ENCODE results near the gene TIMM17A. TPM values are rescaled to one million over a fixed set of nuclear protein-coding genes. Genes with fewer than 3 reads are reported as not detected.
A peak's percentile ranks its signal among the peaks of the same experiment; 100 is the strongest.

The TIMM17A gene
- total RNA-seq, 1 experiment from 2014 or later, result 60.4 TPM

DNA sequence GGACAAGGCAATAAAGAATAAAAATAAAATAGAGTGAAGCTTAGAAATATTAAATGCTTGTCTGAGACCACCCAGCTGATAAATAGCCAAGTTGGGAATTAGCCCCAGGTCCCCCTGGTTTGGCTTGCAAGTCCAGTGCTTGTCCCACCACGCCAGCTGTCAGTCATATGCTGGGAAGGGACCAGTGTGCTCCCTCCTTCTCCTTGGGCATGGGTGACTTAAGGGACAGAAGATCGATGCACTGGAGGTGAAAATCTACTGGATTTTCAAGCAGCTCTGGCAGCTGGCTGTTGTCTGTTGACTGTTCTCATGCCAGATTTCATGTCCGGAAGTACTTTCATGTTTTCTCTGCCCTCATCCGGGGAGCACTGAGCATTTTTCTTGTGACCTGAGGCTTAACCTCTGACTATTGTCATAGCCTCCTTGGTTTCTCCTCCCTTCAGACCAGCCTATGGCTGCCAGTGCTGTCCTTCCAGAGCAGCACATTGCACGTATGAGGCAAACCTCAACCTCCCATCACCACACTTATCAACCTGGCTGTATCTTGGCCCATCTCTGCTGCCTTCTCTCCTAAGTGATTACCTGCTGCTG, 21.4 kb upstream of the TIMM17A start:
- TF ChIP-seq, protein P1, sequence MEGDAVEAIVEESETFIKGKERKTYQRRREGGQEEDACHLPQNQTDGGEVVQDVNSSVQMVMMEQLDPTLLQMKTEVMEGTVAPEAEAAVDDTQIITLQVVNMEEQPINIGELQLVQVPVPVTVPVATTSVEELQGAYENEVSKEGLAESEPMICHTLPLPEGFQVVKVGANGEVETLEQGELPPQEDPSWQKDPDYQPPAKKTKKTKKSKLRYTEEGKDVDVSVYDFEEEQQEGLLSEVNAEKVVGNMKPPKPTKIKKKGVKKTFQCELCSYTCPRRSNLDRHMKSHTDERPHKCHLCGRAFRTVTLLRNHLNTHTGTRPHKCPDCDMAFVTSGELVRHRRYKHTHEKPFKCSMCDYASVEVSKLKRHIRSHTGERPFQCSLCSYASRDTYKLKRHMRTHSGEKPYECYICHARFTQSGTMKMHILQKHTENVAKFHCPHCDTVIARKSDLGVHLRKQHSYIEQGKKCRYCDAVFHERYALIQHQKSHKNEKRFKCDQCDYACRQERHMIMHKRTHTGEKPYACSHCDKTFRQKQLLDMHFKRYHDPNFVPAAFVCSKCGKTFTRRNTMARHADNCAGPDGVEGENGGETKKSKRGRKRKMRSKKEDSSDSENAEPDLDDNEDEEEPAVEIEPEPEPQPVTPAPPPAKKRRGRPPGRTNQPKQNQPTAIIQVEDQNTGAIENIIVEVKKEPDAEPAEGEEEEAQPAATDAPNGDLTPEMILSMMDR (conservative IDR thresholded peaks at IDR 0.05), result no peak
- no peak for TF ChIP-seq EZH2 (IDR thresholded peaks at IDR 0.05; ENCODE audit: low read depth)
- Histone ChIP-seq H3K27ac (no peak overlapping the region), H4K20me1 (ENCODE audit: insufficient read depth) (no peaks in the 10 kb centered on the region), H3K79me2 (ENCODE audit: low read depth) (no peaks in the 10 kb centered on the region), H3K4me2 (no peak overlapping the region), H3K4me1 (replicated peaks; ENCODE audit: insufficient read depth) (peaks cover 24% of the 10 kb centered on the region), H2AFZ (no peak overlapping the region), H3K27me3 (ENCODE audit: insufficient read depth, low read depth) (no peaks in the 10 kb centered on the region), H3K36me3 (ENCODE audit: low read depth) (no peaks in the 10 kb centered on the region), H3F3A (ENCODE audit: insufficient read depth, low read depth) (peaks cover 7% of the 10 kb centered on the region; the same call in 1 of the 2 replicates), H3K9me3 (ENCODE audit: insufficient read depth, low read depth) (no peaks in the 10 kb centered on the region), H3K4me3 (no peak overlapping the region), H3K9me2 (ENCODE audit: insufficient read depth) (no peaks in the 10 kb centered on the region)
- BruUV-seq (replicated peaks), result no TSS peak
- intact Hi-C loops (cut with micrococcal nuclease; ENCODE audit: unreplicated experiment), result no loop called here
- CTCF ChIA-PET, result no interaction called here
- POLR2A ChIA-PET (ENCODE audit: unreplicated experiment), result no interaction called here
- no peak for DNase-seq

DNA sequence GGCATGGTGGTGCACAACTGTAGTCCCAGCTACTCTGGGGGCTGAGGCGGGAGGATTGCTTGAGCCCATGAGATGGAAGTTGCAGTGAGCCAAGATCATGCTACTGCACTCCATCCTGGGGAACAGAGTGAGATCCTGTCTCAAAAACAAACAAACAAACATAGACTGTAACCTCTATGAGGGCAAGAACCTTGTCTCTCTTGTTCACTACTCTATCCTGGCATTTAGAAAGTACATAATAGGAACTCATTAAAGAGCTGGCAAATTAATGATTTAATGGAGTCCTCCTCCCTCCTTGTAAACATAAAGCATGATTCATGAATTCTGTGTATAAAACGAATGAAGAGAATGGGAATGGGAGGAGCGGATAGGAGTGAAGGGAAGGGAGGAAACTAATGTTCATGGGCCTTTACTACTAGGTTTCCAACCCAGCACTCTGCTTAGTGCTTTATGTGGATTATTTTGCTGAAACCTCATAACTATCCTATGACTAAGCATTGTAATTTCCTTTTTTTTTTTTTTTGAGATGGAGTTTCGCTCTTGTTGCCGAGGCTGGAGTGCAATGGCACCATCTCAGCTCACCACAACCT, 17.6 kb upstream of the TIMM17A start:
- Histone ChIP-seq H3K4me3 (no peak overlapping the region), H4K20me1 (ENCODE audit: insufficient read depth) (no peaks in the 10 kb centered on the region), H3K79me2 (ENCODE audit: low read depth) (no peaks in the 10 kb centered on the region), H3K9me2 (ENCODE audit: insufficient read depth) (no peaks in the 10 kb centered on the region), H2AFZ (no peak overlapping the region), H3K27ac (peak overlapping the region; percentile 62), H3K9me3 (ENCODE audit: insufficient read depth, low read depth) (no peaks in the 10 kb centered on the region), H3K4me2 (0 out of 2 replicates have a peak overlapping the region, but pooled peaks have one; percentile 2), H3K36me3 (ENCODE audit: low read depth) (no peaks in the 10 kb centered on the region), H3K4me1 (replicated peaks; ENCODE audit: insufficient read depth) (peaks cover 27% of the 10 kb centered on the region), H3K27me3 (ENCODE audit: insufficient read depth, low read depth) (no peaks in the 10 kb centered on the region), H3F3A (ENCODE audit: insufficient read depth, low read depth) (peaks cover 3% of the 10 kb centered on the region; the same call in 1 of the 2 replicates)
- ChIA-PET POLR2A (ENCODE audit: unreplicated experiment) (no interaction called here), CTCF (interaction anchor here (0.7 kb wide), 1 partner anchor 42 kb away, joined by 12 read pairs; no protein-coding TSS in a partner anchor)
- intact Hi-C loops (cut with micrococcal nuclease; ENCODE audit: unreplicated experiment), result loop anchor here (1.0 kb wide), 1 partner anchor 20 kb away; no protein-coding TSS in a partner anchor
- TF ChIP-seq EZH2 (IDR thresholded peaks at IDR 0.05; ENCODE audit: low read depth), result no peak
- TF ChIP-seq, protein P1 (conservative IDR thresholded peaks at IDR 0.05), result no peak
- DNase-seq, result peak in 1 of 2 experiments; percentile 52
- no TSS peak for BruUV-seq (replicated peaks)

DNA sequence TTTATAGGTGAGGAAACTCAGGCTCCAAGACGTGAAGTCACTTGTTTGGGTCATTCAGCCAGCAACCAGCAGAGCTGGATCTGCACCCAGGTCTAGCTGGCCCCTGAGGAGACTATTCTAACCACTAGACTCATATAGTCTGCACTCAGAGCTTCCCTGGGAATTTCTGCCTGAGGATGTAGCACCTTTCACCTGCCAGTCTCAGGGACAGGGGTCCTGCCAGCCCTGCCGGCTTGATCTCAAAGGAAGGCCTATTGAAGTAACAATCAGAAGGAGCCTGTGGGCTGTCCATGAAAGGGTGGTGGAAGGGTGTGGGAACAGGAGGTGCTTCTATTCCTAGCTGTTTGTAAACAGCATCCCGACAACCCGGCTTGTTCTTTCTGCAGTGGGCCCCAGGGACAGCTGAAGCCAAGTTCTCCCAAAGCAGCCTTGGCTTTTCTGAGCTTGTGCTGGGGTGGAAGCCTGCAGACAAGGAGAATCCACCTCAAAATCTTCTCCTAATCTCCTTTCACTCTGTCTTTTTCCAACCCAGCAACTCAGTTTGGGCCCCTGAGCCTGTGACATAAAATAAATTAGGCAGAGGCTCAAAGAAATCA, 16.8 kb upstream of the TIMM17A start:
- ChIA-PET CTCF (interaction anchor here (0.7 kb wide), 1 partner anchor 42 kb away, joined by 12 read pairs; no protein-coding TSS in a partner anchor), POLR2A (ENCODE audit: unreplicated experiment) (no interaction called here)
- H3K27ac ChIP-seq, result peak overlapping the region; percentile 62; the same call in 1 of the 2 replicates
- no TSS peak for BruUV-seq (replicated peaks)
- no peaks in the 10 kb centered on the region for H3K36me3 ChIP-seq (ENCODE audit: low read depth)
- H3K4me1 ChIP-seq (replicated peaks; ENCODE audit: insufficient read depth), result peaks cover 27% of the 10 kb centered on the region
- no peaks in the 10 kb centered on the region for H3K9me3 ChIP-seq (ENCODE audit: insufficient read depth, low read depth)
- no peaks in the 10 kb centered on the region for H3K9me2 ChIP-seq (ENCODE audit: insufficient read depth)
- intact Hi-C loops (cut with micrococcal nuclease; ENCODE audit: unreplicated experiment), result loop anchor here (1.0 kb wide), 1 partner anchor 21 kb away; no protein-coding TSS in a partner anchor
- H3F3A ChIP-seq (ENCODE audit: insufficient read depth, low read depth), result peaks cover 3% of the 10 kb centered on the region; the same call in 1 of the 2 replicates
- TF ChIP-seq EZH2 (IDR thresholded peaks at IDR 0.05; ENCODE audit: low read depth), result no peak
- TF ChIP-seq, protein P1 (conservative IDR thresholded peaks at IDR 0.05), result no peak
- no peaks in the 10 kb centered on the region for H3K79me2 ChIP-seq (ENCODE audit: low read depth)
- H3K4me3 ChIP-seq, result no peak overlapping the region
- 0 out of 2 replicates have a peak overlapping the region, but pooled peaks have one; percentile 2 for H3K4me2 ChIP-seq
- no peaks in the 10 kb centered on the region for H3K27me3 ChIP-seq (ENCODE audit: insufficient read depth, low read depth)
- no peak for DNase-seq
- no peak overlapping the region for H2AFZ ChIP-seq
- H4K20me1 ChIP-seq (ENCODE audit: insufficient read depth), result no peaks in the 10 kb centered on the region
